Measurements from ENCODE around the gene FAM120B.

Gene FAM120B

GRCh38 chr6:170446841-170447560 is 140.4 kb downstream of the FAM120B start:
- H3K4me3 ChIP-seq (ENCODE audit: low read depth, low read length) = no peak overlapping the region
- TF ChIP-seq CTCF (IDR thresholded peaks at IDR 0.05; ENCODE audit: insufficient read depth, low read depth, low read length, missing control alignments) = no peak
- DNase-seq (ENCODE audit: low read depth) = no peak

- H3K4me3 ChIP-seq (ENCODE audit: low read depth, low read length) = no peak overlapping the region
- TF ChIP-seq CTCF (IDR thresholded peaks at IDR 0.05; ENCODE audit: insufficient read depth, low read depth, low read length, missing control alignments) = no peak
- no peak for DNase-seq (ENCODE audit: low read depth)
Observed at GRCh38 chr6:170447561-170447930, 141.0 kb downstream of the FAM120B start.

- no peak overlapping the region for H3K4me3 ChIP-seq (ENCODE audit: low read depth, low read length)
- no peak for TF ChIP-seq CTCF (IDR thresholded peaks at IDR 0.05; ENCODE audit: insufficient read depth, low read depth, low read length, missing control alignments)
- DNase-seq (ENCODE audit: low read depth) = no peak
Observed at GRCh38 chr6:170448317-170448716, 141.8 kb downstream of the FAM120B start.

GRCh38 chr6:170448751-170449630 is 142.4 kb downstream of the FAM120B start:
- no peak for TF ChIP-seq CTCF (IDR thresholded peaks at IDR 0.05; ENCODE audit: insufficient read depth, low read depth, low read length, missing control alignments)

GRCh38 chr6:170449835-170450753 is 143.5 kb downstream of the FAM120B start:
- DNase-seq (ENCODE audit: low read depth) = peak; percentile 30
- H3K4me3 ChIP-seq (ENCODE audit: low read depth, low read length) = no peak overlapping the region
- TF ChIP-seq CTCF (IDR thresholded peaks at IDR 0.05; ENCODE audit: insufficient read depth, low read depth, low read length, missing control alignments) = no peak

More at GRCh38 chr6:170448751-170449630, 142.4 kb downstream of the FAM120B start:
- no peak for DNase-seq (ENCODE audit: low read depth)
- no peak overlapping the region for H3K4me3 ChIP-seq (ENCODE audit: low read depth, low read length)

GRCh38 chr6:170450916-170451761 is 144.6 kb downstream of the FAM120B start:
- DNase-seq (ENCODE audit: low read depth) = no peak
- TF ChIP-seq CTCF (IDR thresholded peaks at IDR 0.05; ENCODE audit: insufficient read depth, low read depth, low read length, missing control alignments) = no peak
- H3K4me3 ChIP-seq (ENCODE audit: low read depth, low read length) = no peak overlapping the region
